NCI-H2227 (cell line): ENCODE results near the gene RUNX2.

Experiments
- DNase-seq: peaks from one replicate; lab custom pipeline; 2025; ENCODE audit not compliant: unreplicated experiment; lab: John Stamatoyannopoulos, UW

RUNX2 gene

DNA sequence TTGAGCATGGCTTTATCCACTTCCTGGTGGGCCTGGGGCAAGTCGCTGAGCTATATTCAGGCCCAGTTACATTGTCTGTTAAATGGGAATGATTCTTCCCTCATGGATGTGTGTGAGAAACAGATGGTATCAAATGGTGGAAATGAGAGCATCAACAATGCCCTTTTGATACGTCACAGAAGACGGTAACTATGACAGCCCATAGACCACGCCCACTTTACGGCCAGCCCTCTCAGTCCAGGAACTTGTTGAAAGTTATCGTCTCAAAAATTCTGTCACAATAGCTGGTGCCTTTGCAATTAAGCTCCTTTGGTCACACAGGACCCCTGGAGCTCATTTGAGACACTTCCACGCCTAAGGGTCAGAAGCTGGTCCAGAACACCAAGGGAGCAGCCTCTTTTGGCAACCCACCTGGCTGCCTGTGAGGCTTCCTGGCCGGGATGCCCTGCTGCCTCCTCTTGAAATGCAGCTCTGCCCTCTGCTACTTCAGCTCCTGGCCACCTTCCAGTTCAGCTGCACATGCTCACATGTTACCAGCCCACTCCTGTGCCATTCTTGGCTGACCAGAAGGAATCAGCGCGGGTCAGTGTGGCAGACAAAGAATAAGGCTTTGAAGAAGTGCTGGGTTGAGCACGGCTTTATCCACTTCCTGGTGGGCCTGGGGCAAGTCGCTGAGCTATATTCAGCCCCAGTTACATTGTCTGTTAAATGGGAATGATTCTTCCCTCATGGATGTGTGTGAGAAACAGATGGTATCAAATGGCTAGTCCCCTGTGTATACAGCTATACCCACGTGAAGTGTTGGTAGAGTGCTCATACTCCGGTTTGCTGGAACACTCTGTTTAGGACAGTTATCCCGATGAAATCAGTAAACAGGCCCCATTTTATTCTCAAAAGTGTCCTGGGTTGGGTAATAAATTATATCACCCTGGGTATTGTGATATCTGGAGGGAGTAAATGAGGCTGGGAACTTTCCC, 248.8 kb downstream of the RUNX2 start:
- no peak for DNase-seq

DNA sequence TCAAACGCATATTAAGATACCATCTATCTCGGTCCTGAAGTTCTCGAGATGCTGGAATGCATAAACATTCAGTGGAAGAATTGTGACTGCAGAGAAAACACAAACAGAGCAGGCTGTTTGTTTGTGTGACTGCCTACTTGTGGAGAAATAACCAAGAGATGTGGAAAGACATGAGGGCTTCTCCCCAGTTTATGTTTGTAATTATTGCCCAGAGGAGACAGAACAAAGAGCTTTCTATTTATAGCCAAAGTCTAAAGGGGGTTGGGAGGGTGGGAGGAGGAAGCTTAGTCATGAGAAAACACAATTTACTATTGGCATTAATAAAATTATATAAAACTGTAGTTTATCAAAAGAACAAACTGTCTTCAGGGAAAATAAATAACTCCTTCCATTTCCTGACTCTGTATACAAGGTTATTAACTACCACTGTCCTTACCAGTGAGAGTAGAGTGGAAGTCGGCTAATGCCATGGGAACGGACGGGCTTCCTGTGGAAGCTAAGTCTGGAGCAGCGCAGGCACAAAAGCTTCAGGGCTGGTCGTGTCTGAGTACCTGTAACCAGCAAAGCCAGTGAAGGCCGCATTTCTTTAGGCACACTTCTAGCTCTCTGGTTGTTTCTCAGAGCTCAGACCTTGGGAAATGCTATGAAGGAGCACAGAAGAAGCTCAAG, 249.8 kb downstream of the RUNX2 start:
- DNase-seq: peak; percentile 2

- no peak for DNase-seq
Measured at GRCh38 chr6:45584127-45584526, 256.0 kb downstream of the RUNX2 start.

GRCh38 chr6:45586216-45587171, 258.4 kb downstream of the RUNX2 start:
- no peak for DNase-seq

DNA sequence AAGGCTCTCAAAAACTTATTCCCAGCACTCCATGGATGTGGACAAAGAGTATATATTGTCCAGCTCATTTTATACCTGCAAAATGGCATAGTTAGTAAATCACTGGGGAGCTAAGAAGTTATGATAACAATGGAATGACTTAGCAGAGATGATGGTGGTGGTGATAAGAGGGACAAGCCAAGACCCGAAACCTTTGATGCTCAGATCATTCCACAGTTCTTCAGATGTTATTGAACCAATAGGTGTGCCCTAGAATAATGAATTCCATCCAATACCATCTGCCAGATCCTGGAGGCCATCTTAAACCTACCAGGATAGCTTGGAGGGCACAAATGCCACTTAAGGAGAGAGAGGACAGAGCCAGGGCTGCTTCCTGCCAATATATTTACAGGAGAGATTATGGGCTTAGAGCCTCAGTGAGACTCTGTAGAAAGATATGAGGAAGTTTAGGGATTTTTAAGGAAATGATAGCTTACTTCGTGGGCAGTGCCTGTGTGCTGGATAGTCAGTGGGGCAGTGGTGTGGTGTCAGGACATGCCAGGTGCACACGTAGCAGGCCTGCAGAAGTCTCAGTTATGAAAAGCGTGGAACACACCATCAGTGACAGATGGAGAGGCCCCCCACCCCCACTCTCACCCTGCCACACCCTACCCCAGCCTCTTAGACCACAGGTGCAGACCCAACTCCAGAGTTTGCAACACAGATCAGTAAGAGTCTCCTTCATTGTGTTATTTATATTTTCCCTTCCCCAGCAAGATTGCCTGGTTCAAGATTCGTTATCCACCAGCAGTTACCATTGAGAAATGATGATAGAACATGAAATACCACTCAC, 259.3 kb downstream of the RUNX2 start:
- DNase-seq: no peak

DNA sequence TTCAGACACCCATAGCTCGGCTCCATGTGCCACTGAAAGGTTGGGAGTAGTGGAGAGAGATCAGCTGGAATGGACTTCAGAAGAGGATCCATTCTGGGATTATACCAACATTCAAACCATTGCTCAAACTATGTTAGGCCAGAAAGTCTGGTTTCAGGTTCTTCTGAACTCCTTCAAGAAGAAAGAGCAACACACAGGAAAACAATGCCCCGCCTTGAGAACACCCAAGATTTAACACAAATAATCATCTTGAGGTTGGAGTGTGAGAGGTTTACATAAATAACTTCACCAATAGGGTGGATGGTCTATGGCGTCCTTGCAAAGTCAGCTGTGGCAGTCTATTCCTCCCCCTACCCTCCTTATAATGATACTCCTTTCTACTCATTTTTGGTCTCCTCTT, 261.2 kb downstream of the RUNX2 start:
- DNase-seq: no peak

- DNase-seq: no peak
Measured at GRCh38 chr6:45590226-45590625, 262.1 kb downstream of the RUNX2 start.

- DNase-seq: no peak
Measured at GRCh38 chr6:45590696-45591184, 262.6 kb downstream of the RUNX2 start.

GRCh38 chr6:45591306-45591705, 263.2 kb downstream of the RUNX2 start:
- DNase-seq: no peak

- DNase-seq: no peak
Measured at GRCh38 chr6:45591890-45592289, 263.8 kb downstream of the RUNX2 start.

- no peak for DNase-seq
Measured at GRCh38 chr6:45592991-45593390, 264.9 kb downstream of the RUNX2 start.

GRCh38 chr6:45595010-45595851, 267.1 kb downstream of the RUNX2 start:
- no peak for DNase-seq

DNA sequence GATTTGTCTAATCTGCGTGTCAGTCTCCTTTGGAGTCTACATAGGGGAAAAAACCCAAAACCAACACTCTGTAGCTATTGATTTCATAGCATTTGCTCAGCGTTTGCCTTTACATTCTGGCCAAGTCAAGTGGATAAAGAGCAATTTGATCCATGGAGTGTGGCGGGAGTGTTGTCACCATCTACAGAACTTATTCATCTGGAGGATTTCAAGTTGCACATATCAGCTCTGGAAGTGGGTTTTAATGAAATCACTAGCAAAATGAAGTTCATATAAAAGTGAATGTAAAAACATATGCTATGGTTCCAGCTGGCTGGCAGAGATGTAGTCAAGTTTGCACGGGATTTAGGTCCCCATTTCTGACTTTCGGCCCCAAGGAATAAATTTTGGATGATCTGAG, 269.3 kb downstream of the RUNX2 start:
- DNase-seq: no peak

GRCh38 chr6:45599053-45599452, 270.9 kb downstream of the RUNX2 start:
- DNase-seq: no peak

GRCh38 chr6:45605971-45606370, 277.8 kb downstream of the RUNX2 start:
- no peak for DNase-seq

DNA sequence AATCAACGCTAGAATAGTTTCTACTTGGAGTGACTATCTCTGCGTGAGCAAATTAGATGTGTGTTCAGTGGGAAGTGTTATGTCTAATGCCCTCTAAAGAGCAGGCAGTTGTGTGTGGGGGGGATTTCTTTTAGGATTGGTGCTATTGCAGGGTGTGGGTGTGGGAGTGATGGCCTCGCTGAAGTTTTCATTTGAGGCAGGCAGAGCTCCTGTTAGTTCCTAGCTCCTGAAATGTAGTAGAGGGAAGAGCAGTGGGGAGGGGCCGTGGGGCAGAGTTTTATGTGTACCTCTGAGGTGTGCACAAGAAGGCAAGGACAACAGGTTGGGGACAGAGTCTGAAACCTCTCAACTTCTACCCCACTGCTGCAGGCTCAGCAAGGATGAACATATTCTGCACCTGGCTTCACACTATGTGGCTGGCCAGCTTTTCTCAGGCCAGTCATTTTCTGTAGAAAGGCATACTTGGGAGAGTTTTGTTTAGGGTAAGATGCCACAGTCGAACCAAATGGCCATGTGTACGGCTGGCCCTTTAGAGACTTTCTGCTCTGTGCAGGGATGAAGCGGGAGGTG, 278.8 kb downstream of the RUNX2 start:
- no peak for DNase-seq

DNA sequence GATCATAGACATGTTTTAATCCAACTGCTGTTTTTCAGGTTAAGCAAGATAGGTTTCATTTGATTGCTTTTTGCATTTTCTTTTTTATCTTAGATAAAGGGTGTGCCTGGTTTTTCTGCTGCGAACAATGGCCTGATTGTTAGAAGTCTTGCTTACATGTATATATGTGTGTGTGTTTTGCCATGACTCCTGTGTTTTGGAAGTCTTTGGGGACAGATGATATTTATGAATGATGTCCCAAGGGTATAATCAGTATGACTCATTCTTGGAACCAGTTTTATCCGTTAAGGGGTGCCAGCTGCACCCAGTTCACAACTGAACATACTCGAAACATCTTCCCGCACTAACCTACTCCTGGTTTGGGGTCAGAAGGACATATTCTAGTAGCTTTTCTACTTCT, 279.7 kb downstream of the RUNX2 start:
- no peak for DNase-seq

DNA sequence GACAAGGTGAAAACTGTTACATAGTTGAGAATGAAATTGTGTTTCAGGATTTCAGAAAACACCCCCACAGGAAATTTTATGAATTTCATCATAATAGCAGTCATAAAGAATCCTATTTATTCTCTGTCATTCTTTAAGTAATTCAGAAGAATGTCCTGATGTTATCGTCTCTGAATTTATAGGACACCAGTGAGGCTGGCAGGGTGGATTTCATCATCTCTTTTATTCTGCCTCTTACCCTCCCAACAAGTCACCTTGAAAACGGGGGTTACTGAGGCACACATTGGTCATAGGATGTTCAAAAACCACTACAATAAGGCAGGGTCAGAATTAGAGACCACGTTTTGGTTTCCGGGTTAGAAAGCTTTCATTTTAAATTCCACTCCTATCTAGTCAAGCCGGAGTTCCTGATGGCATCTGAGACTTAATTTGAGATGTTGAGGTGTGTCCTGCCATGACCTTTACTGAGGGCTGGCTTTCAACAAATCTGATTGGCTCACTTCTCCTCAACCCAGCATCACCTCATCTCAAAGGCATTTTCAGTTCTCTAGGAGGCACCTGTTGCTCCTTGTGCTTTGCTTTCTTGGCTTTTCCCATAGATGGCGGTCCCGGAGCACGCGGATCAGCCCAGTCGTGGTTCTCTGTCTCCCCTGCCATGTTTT, 280.3 kb downstream of the RUNX2 start:
- no peak for DNase-seq
